ENCODE results near the gene SNRK.
"Not testable (repeated sequence)": the region's sequence is repeated elsewhere in the genome, so short reads cannot be mapped to it uniquely, and the experiment has no call there.

The SNRK gene

DNA sequence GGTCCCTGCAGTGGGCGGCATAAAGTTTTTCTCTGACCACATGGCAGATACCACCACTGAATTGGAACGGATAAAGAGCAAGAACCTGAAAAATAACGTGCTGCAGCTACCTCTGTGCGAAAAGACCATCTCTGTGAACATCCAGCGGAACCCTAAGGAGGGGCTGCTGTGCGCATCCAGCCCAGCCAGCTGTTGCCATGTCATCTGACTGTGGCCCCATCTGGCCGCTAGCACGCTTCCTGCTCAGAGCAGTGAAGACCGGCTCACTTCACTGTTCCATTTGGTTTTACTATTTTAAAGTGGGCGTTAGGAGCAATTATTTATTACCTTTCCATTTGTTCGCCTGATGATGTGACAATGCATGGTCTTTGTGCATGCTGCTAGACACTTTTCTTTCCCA, 62.0 kb downstream of the SNRK start:
- in situ Hi-C loops (cut with HindIII; ENCODE audit: low sequenced_read_pairs), result no loop called here
- no peak for DNase-seq (ENCODE audit: low read depth, low spot score)
- H3K4me3 ChIP-seq (ENCODE audit: low read depth, low read length), result no peak overlapping the region
- TF ChIP-seq, protein P1, sequence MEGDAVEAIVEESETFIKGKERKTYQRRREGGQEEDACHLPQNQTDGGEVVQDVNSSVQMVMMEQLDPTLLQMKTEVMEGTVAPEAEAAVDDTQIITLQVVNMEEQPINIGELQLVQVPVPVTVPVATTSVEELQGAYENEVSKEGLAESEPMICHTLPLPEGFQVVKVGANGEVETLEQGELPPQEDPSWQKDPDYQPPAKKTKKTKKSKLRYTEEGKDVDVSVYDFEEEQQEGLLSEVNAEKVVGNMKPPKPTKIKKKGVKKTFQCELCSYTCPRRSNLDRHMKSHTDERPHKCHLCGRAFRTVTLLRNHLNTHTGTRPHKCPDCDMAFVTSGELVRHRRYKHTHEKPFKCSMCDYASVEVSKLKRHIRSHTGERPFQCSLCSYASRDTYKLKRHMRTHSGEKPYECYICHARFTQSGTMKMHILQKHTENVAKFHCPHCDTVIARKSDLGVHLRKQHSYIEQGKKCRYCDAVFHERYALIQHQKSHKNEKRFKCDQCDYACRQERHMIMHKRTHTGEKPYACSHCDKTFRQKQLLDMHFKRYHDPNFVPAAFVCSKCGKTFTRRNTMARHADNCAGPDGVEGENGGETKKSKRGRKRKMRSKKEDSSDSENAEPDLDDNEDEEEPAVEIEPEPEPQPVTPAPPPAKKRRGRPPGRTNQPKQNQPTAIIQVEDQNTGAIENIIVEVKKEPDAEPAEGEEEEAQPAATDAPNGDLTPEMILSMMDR (IDR thresholded peaks at IDR 0.05; ENCODE audit: low read depth, low read length), result no peak

DNA sequence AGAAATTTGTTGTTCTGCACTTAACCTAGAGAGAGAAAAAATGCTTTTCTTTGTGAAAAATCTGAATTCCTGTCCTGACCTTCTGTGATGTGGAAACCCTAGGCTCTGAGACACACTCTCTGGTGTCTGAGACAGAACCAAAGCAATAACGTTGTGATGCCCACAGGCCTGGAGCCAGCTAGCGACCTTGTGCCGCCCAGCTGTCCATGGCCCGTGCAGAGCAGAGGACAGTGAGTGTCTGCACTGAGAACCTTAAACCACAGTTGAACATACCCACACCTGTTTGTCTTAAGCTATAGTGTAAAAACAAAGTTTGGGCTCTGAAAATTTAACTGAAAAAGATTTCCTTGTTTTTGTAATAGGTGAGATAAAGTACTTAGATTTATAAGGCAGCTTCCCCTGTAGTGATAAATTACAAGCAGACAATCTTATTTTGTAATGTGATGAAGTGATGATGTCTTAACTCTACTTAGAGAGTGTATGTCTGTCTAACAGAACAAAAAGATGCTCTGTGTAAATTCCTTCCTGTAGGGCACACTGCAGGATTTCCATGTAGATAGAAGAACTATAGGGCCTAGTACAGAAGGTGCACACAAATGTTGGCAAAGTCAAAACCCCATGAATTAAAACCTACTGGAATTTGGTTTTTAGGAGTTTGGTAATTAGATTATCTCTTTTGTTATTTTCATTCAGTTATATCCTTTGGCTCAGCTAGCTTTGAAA, 62.7 kb downstream of the SNRK start:
- TF ChIP-seq, protein P1 (IDR thresholded peaks at IDR 0.05; ENCODE audit: low read depth, low read length), result no peak

DNA sequence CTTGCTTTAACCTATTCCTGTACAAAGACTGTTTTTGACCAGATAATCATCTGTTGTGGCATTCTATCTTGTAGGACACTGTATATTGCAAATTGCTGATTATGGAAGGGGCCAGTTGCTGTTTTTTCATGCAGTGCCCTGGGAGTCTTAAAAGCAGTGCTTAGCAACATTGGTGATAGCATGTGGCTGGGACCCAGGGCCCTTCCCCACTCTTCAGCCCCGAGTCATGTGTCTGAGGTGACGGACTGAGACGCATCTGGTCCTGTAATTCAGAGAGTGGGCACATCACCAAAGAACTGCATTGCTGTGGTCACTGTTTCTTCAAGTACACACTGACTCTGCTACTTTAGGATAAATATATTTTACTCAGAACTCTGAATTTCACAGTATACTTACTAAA, 63.4 kb downstream of the SNRK start:
- in situ Hi-C loops (cut with HindIII; ENCODE audit: low sequenced_read_pairs), result no loop called here
- no peak overlapping the region for H3K4me3 ChIP-seq (ENCODE audit: low read depth, low read length)
- peak; percentile 56 for DNase-seq (ENCODE audit: low read depth, low spot score)
- TF ChIP-seq, protein P1 (IDR thresholded peaks at IDR 0.05; ENCODE audit: low read depth, low read length), result no peak

More for the DNA sequence above, 62.7 kb downstream of the SNRK start:
- in situ Hi-C loops (cut with HindIII; ENCODE audit: low sequenced_read_pairs), result no loop called here
- H3K4me3 ChIP-seq (ENCODE audit: low read depth, low read length), result no peak overlapping the region
- no peak for DNase-seq (ENCODE audit: low read depth, low spot score)

DNA sequence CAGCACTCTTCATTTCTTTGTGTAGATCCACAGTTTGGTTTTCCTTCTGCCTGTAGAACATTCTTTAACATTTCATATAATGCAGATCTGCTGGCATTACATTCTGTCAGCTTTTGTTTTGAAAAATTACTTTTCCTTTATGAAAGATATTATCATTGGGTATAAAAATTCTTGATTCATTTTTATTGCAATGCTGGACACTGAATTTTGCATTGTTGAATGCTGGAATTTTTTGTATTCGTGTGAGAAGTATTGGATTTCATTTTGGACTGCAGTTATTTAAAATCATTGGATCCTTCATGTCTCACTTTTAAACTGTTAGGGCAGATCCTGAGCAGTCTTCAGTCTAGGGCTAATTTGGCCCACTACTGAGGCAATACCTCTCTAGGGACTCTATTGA, 67.1 kb downstream of the SNRK start:
- H3K4me3 ChIP-seq (ENCODE audit: low read depth, low read length), result no peak overlapping the region
- in situ Hi-C loops (cut with HindIII; ENCODE audit: low sequenced_read_pairs), result no loop called here
- no peak for DNase-seq (ENCODE audit: low read depth, low spot score)
- TF ChIP-seq, protein P1 (IDR thresholded peaks at IDR 0.05; ENCODE audit: low read depth, low read length), result no peak

DNA sequence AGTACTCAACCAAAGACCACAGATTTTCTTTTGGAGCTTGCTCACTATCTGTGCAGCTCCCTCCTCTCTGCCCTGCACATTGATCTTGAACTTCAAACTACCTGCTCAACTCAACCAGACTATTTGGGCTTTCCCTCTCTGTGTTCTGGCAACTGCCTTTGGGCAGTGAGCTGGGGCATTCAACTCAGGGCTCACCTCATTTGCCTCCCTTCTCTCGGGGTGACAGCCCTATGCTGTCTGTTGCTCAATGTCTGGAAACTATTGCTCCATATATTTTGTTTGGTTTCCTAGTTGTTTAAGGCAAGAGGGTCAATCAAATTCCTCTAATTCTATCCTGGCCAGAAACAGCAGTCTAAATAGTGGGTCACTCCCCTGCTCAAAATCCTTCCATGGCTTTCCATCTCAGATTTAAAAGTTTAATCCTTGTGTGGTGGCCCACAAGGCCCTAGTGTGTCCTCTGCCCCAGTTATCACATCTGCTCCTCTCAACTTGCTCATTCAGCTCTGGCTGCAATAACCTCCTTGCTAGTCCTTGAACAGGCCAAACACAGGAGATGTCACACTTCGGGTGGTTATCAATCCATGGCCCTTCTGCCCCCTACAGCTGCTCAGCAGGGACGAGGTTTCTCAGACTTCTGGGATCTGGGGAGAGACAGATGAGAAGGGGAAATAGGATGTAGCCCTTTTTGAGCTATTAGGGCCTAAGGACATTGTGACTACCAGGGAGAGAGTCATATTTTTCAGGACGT, 67.8 kb downstream of the SNRK start:
- no peak for DNase-seq (ENCODE audit: low read depth, low spot score)
- TF ChIP-seq, protein P1 (IDR thresholded peaks at IDR 0.05; ENCODE audit: low read depth, low read length), result no peak
- in situ Hi-C loops (cut with HindIII; ENCODE audit: low sequenced_read_pairs), result no loop called here
- H3K4me3 ChIP-seq (ENCODE audit: low read depth, low read length), result no peak overlapping the region

DNA sequence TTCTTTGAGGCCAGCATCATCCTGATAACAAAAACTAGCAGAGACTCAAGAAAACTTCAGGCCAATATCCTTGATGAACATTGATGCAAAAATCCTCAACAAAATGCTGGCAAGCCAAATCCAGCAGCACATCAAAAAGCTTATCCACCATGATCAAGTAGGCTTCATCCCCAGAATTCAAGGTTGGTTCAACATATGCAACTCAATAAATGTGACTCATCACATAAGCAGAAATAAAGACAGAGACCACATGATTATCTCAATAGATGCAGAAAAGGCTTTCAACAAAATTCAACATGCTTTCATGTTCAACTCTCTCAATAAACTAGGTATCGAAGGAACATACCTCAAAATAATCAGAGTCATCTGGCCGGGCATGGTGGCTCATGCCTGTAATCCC, 69.7 kb downstream of the SNRK start:
- H3K4me3 ChIP-seq (ENCODE audit: low read depth, low read length); in situ Hi-C loops (cut with HindIII; ENCODE audit: low sequenced_read_pairs); DNase-seq (ENCODE audit: low read depth, low spot score): not testable (repeated sequence)

DNA sequence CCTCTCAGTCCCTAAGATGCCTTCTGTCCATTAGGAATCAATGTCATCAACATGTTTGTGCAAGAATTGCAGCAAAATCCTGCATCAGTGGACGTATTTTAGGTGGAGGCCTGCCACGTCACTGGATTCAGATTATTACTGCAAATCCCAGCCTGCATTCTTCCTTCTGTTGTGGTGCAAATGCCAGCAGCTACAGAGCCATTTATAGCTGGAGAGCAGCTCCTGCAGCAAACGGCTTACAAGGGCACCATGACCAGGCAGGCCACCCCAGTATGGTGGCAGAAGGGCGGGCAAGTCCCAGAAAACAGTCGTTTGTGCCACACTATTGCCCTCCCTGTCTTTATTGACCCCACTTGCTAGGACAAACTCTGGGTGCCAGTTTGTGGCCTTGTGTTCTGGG, 74.7 kb downstream of the SNRK start:
- H3K4me3 ChIP-seq (ENCODE audit: low read depth, low read length), result no peak overlapping the region
- no peak for DNase-seq (ENCODE audit: low read depth, low spot score)
- TF ChIP-seq, protein P1 (IDR thresholded peaks at IDR 0.05; ENCODE audit: low read depth, low read length), result no peak
- in situ Hi-C loops (cut with HindIII; ENCODE audit: low sequenced_read_pairs), result no loop called here

Measured in astrocyte of the spinal cord (primary cell).